IPS-20b (cell line): ENCODE results near the gene WFIKKN1.

Source experiments
- H3K27ac ChIP-seq: one replicate; pipeline ENCODE4 v1.5.1; 2013; ENCODE audit warnings: low read length
- H3K27me3 ChIP-seq: 2 replicates; pipeline ENCODE4 v1.6.1; 2013; ENCODE audit warnings: mild to moderate bottlenecking, low read length, inconsistent platforms; ENCODE audit not compliant: insufficient read depth
- H3K36me3 ChIP-seq: 2 replicates; pipeline ENCODE4 v1.6.1; 2013; ENCODE audit warnings: low read depth, mild to moderate bottlenecking, inconsistent platforms, low read length, moderate library complexity; ENCODE audit not compliant: insufficient read depth
- H3K4me1 ChIP-seq: 2 replicates; pipeline ENCODE4 v1.6.1; 2013; ENCODE audit warnings: mild to moderate bottlenecking, control low read depth, inconsistent platforms, low read length, moderate library complexity; ENCODE audit not compliant: insufficient read depth
- H3K4me3 ChIP-seq: 2 replicates; pipeline ENCODE4 v1.5.1; 2013; ENCODE audit warnings: mild to moderate bottlenecking, low read length, inconsistent platforms
- H3K9ac ChIP-seq: 2 replicates; pipeline ENCODE4 v1.6.1; 2013; ENCODE audit warnings: low read depth, mild to moderate bottlenecking, inconsistent platforms, low read length, moderate library complexity
- H3K9me3 ChIP-seq: 2 replicates; pipeline ENCODE4 v1.6.1; 2013; ENCODE audit warnings: mild to moderate bottlenecking, low read depth, low read length, inconsistent platforms; ENCODE audit not compliant: insufficient read depth

Gene WFIKKN1

DNA sequence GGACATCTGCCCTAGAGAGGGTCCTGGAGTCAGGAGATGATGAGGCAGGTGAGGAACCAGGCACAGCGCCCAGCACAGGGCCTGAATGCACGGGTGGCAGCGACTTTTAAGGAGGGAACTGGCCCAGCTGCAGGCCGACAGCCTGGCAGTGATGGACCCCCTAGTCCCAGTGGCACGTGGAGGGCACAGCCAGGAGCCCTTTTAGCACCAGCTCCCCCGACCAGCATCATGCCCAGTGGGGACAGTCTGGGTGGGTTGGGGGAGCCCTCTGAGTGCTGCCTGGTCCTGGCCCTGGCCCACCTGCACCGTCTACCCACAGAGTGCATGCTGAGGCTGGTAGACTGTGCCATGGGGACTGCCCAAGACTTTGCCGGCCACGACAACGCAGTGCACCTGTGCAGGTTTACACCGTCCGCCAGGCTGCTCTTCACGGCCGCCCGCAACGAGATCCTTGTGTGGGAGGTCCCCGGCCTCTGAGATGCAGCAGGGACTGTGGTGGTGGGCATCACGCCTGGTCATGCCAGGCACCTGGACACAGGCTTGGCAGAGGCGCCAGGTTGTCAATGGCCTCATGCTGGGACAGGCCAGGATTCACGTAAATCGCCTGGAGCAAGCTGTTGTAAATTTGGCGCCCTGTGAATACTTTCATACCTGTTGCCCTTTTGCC lies 36.5 kb downstream of the WFIKKN1 start:
- no peaks in the 10 kb centered on the region for H3K9me3 ChIP-seq
- H3K27ac ChIP-seq = no peak overlapping the region
- peaks cover 31% of the 10 kb centered on the region for H3K36me3 ChIP-seq
- H3K4me3 ChIP-seq = no peak overlapping the region
- peaks cover 3% of the 10 kb centered on the region; the same call in 1 of the 2 replicates for H3K4me1 ChIP-seq
- no peak overlapping the region; the same call in 1 of the 2 replicates for H3K9ac ChIP-seq
- H3K27me3 ChIP-seq = no peaks in the 10 kb centered on the region

DNA sequence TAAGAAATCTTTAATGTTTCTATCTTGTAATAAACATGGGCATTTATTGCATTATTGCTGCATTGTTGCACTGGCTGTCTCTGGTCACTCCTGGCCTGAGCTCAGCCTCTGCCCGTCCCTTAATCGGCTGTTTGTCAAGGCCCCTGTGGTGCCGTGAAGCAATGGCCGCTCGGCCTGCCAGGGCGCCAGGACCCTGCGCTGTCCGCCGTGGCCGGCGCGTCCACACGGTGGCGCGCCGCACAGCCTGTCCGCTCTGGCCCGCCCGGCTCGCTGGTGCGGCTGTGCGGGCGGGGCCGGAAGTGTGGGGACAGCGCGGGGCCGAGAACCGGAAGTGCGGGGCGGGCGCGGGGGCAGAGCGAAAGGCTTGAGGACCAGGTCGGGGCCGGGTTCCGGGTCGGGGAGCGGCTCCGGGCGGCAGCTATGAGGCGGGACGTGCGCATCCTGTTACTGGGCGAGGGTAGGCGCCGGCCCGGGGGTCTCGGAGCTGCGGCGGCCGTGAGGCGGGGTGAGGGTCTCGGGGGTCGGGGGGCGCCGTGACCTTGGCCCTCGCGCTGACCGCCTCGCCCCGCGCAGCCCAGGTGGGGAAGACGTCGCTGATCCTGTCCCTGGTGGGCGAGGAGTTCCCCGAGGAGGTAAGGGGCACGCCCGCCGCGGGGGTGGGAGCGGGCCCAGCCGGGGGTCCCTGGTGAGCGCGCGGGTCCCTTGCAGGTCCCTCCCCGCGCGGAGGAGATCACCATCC lies 37.2 kb downstream of the WFIKKN1 start, which contains the start of gene RHOT2:
Gene RHOT2 (plus strand): TSS at position 353 of the 739 bp plus-strand sequence. CDS start 68 bp downstream, at position 421.
- Histone ChIP-seq H3K27me3 (no peaks in the 10 kb centered on the region), H3K36me3 (peaks cover 38% of the 10 kb centered on the region), H3K27ac (no peak within 1 kb of the TSS), H3K9ac (peak within 1 kb of the TSS; percentile 89), H3K4me3 (peak within 1 kb of the TSS; percentile 87), H3K4me1 (peaks cover 3% of the 10 kb centered on the region; the same call in 1 of the 2 replicates), H3K9me3 (no peaks in the 10 kb centered on the region)

GRCh38 chr16:668519-669171 lies 37.9 kb downstream of the WFIKKN1 start:
- peak overlapping the region; percentile 87 for H3K4me3 ChIP-seq
- no peak overlapping the region for H3K27ac ChIP-seq
- no peaks in the 10 kb centered on the region for H3K27me3 ChIP-seq
- peaks cover 3% of the 10 kb centered on the region; the same call in 1 of the 2 replicates for H3K4me1 ChIP-seq
- peak overlapping the region; percentile 89; the same call in 1 of the 2 replicates for H3K9ac ChIP-seq
- no peaks in the 10 kb centered on the region for H3K9me3 ChIP-seq
- peaks cover 45% of the 10 kb centered on the region for H3K36me3 ChIP-seq

- Histone ChIP-seq H3K27ac (no peak overlapping the region), H3K4me3 (no peak overlapping the region), H3K27me3 (no peaks in the 10 kb centered on the region), H3K4me1 (peaks cover 3% of the 10 kb centered on the region; the same call in 1 of the 2 replicates), H3K9ac (no peak overlapping the region), H3K9me3 (no peaks in the 10 kb centered on the region), H3K36me3 (peaks cover 49% of the 10 kb centered on the region)
These were observed 38.9 kb downstream of the WFIKKN1 start for GRCh38 chr16:669666-670065.

- Histone ChIP-seq H3K27ac (no peak overlapping the region), H3K9ac (no peak overlapping the region), H3K4me1 (peaks cover 7% of the 10 kb centered on the region; the same call in 1 of the 2 replicates), H3K9me3 (no peaks in the 10 kb centered on the region), H3K27me3 (peaks cover 8% of the 10 kb centered on the region; the same call in 1 of the 2 replicates), H3K4me3 (no peak overlapping the region), H3K36me3 (peaks cover 49% of the 10 kb centered on the region)
These were observed 39.9 kb downstream of the WFIKKN1 start for GRCh38 chr16:670485-671352.

- no peak overlapping the region for H3K9ac ChIP-seq
- no peak overlapping the region for H3K4me3 ChIP-seq
- no peaks in the 10 kb centered on the region for H3K9me3 ChIP-seq
- no peak overlapping the region for H3K27ac ChIP-seq
- H3K27me3 ChIP-seq = peaks cover 15% of the 10 kb centered on the region; the same call in 1 of the 2 replicates
- peaks cover 49% of the 10 kb centered on the region for H3K36me3 ChIP-seq
- peaks cover 7% of the 10 kb centered on the region; the same call in 1 of the 2 replicates for H3K4me1 ChIP-seq
These were observed 40.8 kb downstream of the WFIKKN1 start for GRCh38 chr16:671353-672131.

DNA sequence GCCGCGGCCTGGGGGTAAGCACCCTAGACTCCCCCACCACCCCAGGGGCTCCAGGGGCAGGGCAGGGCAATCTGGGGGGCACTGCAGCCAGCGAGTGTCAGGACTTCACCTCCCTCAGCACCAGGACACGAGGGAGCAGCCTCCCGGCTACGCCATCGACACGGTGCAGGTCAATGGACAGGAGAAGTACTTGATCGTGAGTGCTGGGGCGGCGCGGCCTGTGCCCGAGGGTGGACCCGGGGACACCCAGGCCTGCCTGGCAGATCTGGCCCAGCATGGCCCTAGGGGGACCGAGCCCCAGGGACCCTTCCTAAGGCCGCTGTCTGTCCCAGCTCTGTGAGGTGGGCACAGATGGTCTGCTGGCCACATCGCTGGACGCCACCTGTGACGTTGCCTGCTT lies 41.6 kb downstream of the WFIKKN1 start:
- Histone ChIP-seq H3K9ac (no peak overlapping the region), H3K9me3 (no peaks in the 10 kb centered on the region), H3K4me1 (peaks cover 7% of the 10 kb centered on the region; the same call in 1 of the 2 replicates), H3K27ac (no peak overlapping the region), H3K27me3 (peaks cover 15% of the 10 kb centered on the region; the same call in 1 of the 2 replicates), H3K4me3 (no peak overlapping the region), H3K36me3 (peaks cover 49% of the 10 kb centered on the region)

GRCh38 chr16:672851-673250 lies 42.1 kb downstream of the WFIKKN1 start:
- Histone ChIP-seq H3K4me1 (peaks cover 3% of the 10 kb centered on the region; the same call in 1 of the 2 replicates), H3K27me3 (peaks cover 15% of the 10 kb centered on the region; the same call in 1 of the 2 replicates), H3K36me3 (peaks cover 49% of the 10 kb centered on the region), H3K9ac (no peak overlapping the region), H3K9me3 (no peaks in the 10 kb centered on the region), H3K4me3 (no peak overlapping the region), H3K27ac (no peak overlapping the region)

GRCh38 chr16:673399-673991 lies 42.7 kb downstream of the WFIKKN1 start:
- Histone ChIP-seq H3K27ac (no peak overlapping the region), H3K9me3 (no peaks in the 10 kb centered on the region), H3K4me3 (no peak overlapping the region), H3K9ac (no peak overlapping the region), H3K27me3 (peaks cover 15% of the 10 kb centered on the region; the same call in 1 of the 2 replicates), H3K36me3 (peaks cover 49% of the 10 kb centered on the region), H3K4me1 (peaks cover 3% of the 10 kb centered on the region; the same call in 1 of the 2 replicates)
